Measurements from ENCODE around the gene GPR150. TPM values are rescaled to one million over a fixed set of nuclear protein-coding genes. Genes with fewer than 3 reads are reported as not detected.

The GPR150 gene
- total RNA-seq, 6 experiments from 2014 or later, result 0.11 to 0.31 (median 0.17) TPM; not detected in 2

- intact Hi-C loops (cut with DNase I), result no loop called here
- WGBS (ENCODE audit: insufficient coverage, low coverage, low lambda C conversion rate, missing lambda C conversion rate), result 100% methylated on average over 2 of the region's 2 CpGs
These were observed 4.5 kb downstream of the GPR150 start for GRCh38 chr5:95624368-95624767.

GRCh38 chr5:95626701-95627100, 6.8 kb downstream of the GPR150 start:
- ATAC-seq (no peak), DNase-seq (no peak)
- intact Hi-C loops (cut with DNase I), result no loop called here
- no peaks in the 10 kb centered on the region for H3K27me3 ChIP-seq
- no peaks in the 10 kb centered on the region for H3K36me3 ChIP-seq
- no peaks in the 10 kb centered on the region for H3K9me3 ChIP-seq
- H3K4me1 ChIP-seq, result peaks cover 0 to 5% (median 1%) of the 10 kb centered on the region in 4 donors
- TF ChIP-seq CTCF (IDR thresholded peaks at IDR 0.05) (no peak), POLR2A (IDR thresholded peaks at IDR 0.05) (no peak)
- H3K4me3 ChIP-seq, result no peak overlapping the region
- H3K27ac ChIP-seq, result no peak overlapping the region
- 90% methylated on average over 1 of the region's 1 CpG for WGBS (ENCODE audit: insufficient coverage, low coverage, low lambda C conversion rate, missing lambda C conversion rate)

More at GRCh38 chr5:95624368-95624767, 4.5 kb downstream of the GPR150 start:
- DNase-seq (no peak), ATAC-seq (no peak)
- no peak overlapping the region for H3K4me3 ChIP-seq
- no peaks in the 10 kb centered on the region for H3K27me3 ChIP-seq
- no peaks in the 10 kb centered on the region for H3K9me3 ChIP-seq
- no peak overlapping the region for H3K27ac ChIP-seq
- TF ChIP-seq POLR2A (IDR thresholded peaks at IDR 0.05), result no peak
- TF ChIP-seq CTCF (IDR thresholded peaks at IDR 0.05), result no peak
- no peaks in the 10 kb centered on the region for H3K36me3 ChIP-seq
- peaks cover 0 to 18% (median 4%) of the 10 kb centered on the region in 4 donors for H3K4me1 ChIP-seq

GRCh38 chr5:95627971-95628810, 8.3 kb downstream of the GPR150 start:
- no peak for TF ChIP-seq CTCF (IDR thresholded peaks at IDR 0.05)
- no peak for TF ChIP-seq POLR2A (IDR thresholded peaks at IDR 0.05)
- ATAC-seq (no peak), DNase-seq (no peak)
- Histone ChIP-seq H3K27ac (no peak overlapping the region), H3K4me3 (no peak overlapping the region), H3K4me1 (no peaks in the 10 kb centered on the region), H3K36me3 (no peaks in the 10 kb centered on the region), H3K27me3 (no peaks in the 10 kb centered on the region), H3K9me3 (no peaks in the 10 kb centered on the region)
- WGBS (ENCODE audit: insufficient coverage, low coverage, low lambda C conversion rate, missing lambda C conversion rate), result 61% methylated on average over 3 of the region's 4 CpGs
- intact Hi-C loops (cut with DNase I), result no loop called here

- no CpG with 5 or more reads among the region's 1 CpG for WGBS (ENCODE audit: insufficient coverage, low coverage, low lambda C conversion rate, missing lambda C conversion rate)
These were observed 9.0 kb downstream of the GPR150 start for GRCh38 chr5:95628933-95629332.

More at GRCh38 chr5:95628933-95629332, 9.0 kb downstream of the GPR150 start:
- H3K36me3 ChIP-seq, result no peaks in the 10 kb centered on the region
- no peaks in the 10 kb centered on the region for H3K4me1 ChIP-seq
- no peaks in the 10 kb centered on the region for H3K27me3 ChIP-seq
- H3K27ac ChIP-seq, result no peak overlapping the region
- H3K9me3 ChIP-seq, result no peaks in the 10 kb centered on the region
- no peak overlapping the region for H3K4me3 ChIP-seq
- intact Hi-C loops (cut with DNase I), result no loop called here
- ATAC-seq, result no peak
- no peak for TF ChIP-seq CTCF (IDR thresholded peaks at IDR 0.05)
- no peak for TF ChIP-seq POLR2A (IDR thresholded peaks at IDR 0.05)
- DNase-seq, result no peak
